GM12878 (cell line): Measurements from ENCODE around the gene DYSF. TPM values are rescaled to one million over a fixed set of nuclear protein-coding genes. Genes with fewer than 3 reads are reported as not detected.

Experiments
- ATAC-seq: fragments of 200-7000 bp; cut with Tn5 transposase; 3 replicates; pipeline ENCODE4 v1.9.1; 2020; ENCODE audit warnings: mild to moderate bottlenecking, moderate library complexity
- BruUV-seq: library from RNA; stranded (reverse); fragments of 400-500 nt; replicated peaks from 2 replicates; lab custom pipeline; 2021; lab: Mats Ljungman, UMichigan
- CTCF ChIA-PET: fragments of 300-600 bp; sonication (Branson Sonifier 250); formaldehyde crosslinking; extraction: SDS; loops from one replicate; lab custom pipeline; 2021; ENCODE audit warnings: inconsistent platforms; lab: Yijun Ruan, JAX
- POLR2A ChIA-PET: fragments of 350-600 bp; formaldehyde crosslinking; extraction: SDS; loops from one replicate; lab custom pipeline; 2021; ENCODE audit warnings: inconsistent platforms; lab: Charles Lee
- RAD21 ChIA-PET: fragments of 300-600 bp; sonication (Branson Sonifier 250); formaldehyde crosslinking; loops from one replicate; lab custom pipeline; 2023; ENCODE audit warnings: antibody characterized with exemption; ENCODE audit not compliant: unreplicated experiment; lab: Charles Lee
- SMC1A ChIA-PET: fragments of 300-600 bp; sonication (Branson Sonifier 250); formaldehyde crosslinking; loops from one replicate; lab custom pipeline; 2023; ENCODE audit not compliant: unreplicated experiment, uncharacterized antibody; lab: Charles Lee
- DNase-seq: peaks from one replicate; pipeline ENCODE4 v3.0.0-alpha.2; 2011; ENCODE audit warnings: low read depth, low spot score
- FAIRE-seq: peaks from 3 replicates; lab custom pipeline; 2011; peaks lifted over from hg19 to GRCh38; lab: Jason Lieb, UNC
- H2AFZ ChIP-seq: 2 replicates; pipeline ENCODE4 v1.6.0; 2011; ENCODE audit warnings: low read depth, low read length, control low read depth; ENCODE audit not compliant: control insufficient read depth
- H3K27ac ChIP-seq: 2 replicates; pipeline ENCODE4 v1.5.1; 2011; ENCODE audit warnings: control low read depth; ENCODE audit not compliant: control insufficient read depth, insufficient read depth
- H3K27me3 ChIP-seq, 2 experiments: replicated peaks in 1 of 2; 2 replicates each; pipeline versions ENCODE4 v1.6.0 to v1.6.1; 2011; ENCODE audit warnings: low read length in 1 of 2; ENCODE audit not compliant: control insufficient read depth in 2 of 2, insufficient read depth in 2 of 2
- H3K36me3 ChIP-seq, 2 experiments: 2 replicates each; pipeline ENCODE4 v1.5.1; 2011; ENCODE audit warnings: low read length in 1 of 2; ENCODE audit not compliant: control insufficient read depth in 2 of 2, insufficient read depth in 2 of 2
- H3K4me1 ChIP-seq: 2 replicates; pipeline ENCODE4 v1.6.1; 2011; ENCODE audit warnings: mild to moderate bottlenecking, low read length, moderate library complexity, mixed read lengths; ENCODE audit not compliant: control insufficient read depth, insufficient read depth
- H3K4me2 ChIP-seq: 2 replicates; pipeline ENCODE4 v1.6.0; 2011; ENCODE audit warnings: control low read depth; ENCODE audit not compliant: control insufficient read depth, insufficient read depth
- H3K4me3 ChIP-seq: fragments of 200-600 bp; sonication (generic); 2 replicates; pipeline ENCODE4 v1.5.1; 2016
- H3K79me2 ChIP-seq: 2 replicates; pipeline ENCODE4 v1.6.0; 2011; ENCODE audit warnings: low read length; ENCODE audit not compliant: control insufficient read depth, insufficient read depth
- H3K9ac ChIP-seq: 2 replicates; pipeline ENCODE4 v1.8.0; 2011; ENCODE audit warnings: low read length, control low read depth, mixed read lengths; ENCODE audit not compliant: control insufficient read depth, insufficient read depth
- H3K9me3 ChIP-seq: replicated peaks from 3 replicates; pipeline ENCODE4 v1.5.1; 2011; ENCODE audit warnings: mild to moderate bottlenecking, low read length; ENCODE audit not compliant: control insufficient read depth, insufficient read depth
- H4K20me1 ChIP-seq: 2 replicates; pipeline ENCODE4 v1.6.0; 2011; ENCODE audit not compliant: control insufficient read depth, insufficient read depth
- E4F1 ChIP-seq: fragments of 450-650 bp; IDR thresholded peaks from 2 replicates; pipeline ENCODE4 v1.6.1; 2018; ENCODE audit warnings: borderline replicate concordance, mild to moderate bottlenecking; ENCODE audit not compliant: partially characterized antibody
- IRF4 ChIP-seq: IDR thresholded peaks from 2 replicates; pipeline ENCODE4 v1.6.1; 2011; ENCODE audit warnings: low read depth, low read length
- KDM1A ChIP-seq: fragments of 200-600 bp; sonication (generic); IDR thresholded peaks from 2 replicates; pipeline ENCODE4 v1.6.1; 2016; ENCODE audit warnings: borderline replicate concordance
- NFIC ChIP-seq: IDR thresholded peaks from 2 replicates; pipeline ENCODE4 v1.6.1; 2012; ENCODE audit warnings: low read depth, mild to moderate bottlenecking, inconsistent platforms, low read length, moderate library complexity
- RELB ChIP-seq: fragments of 450-650 bp; IDR thresholded peaks from 2 replicates; pipeline ENCODE4 v1.6.1; 2017; ENCODE audit warnings: low read depth, mild to moderate bottlenecking, moderate library complexity
- REST ChIP-seq: IDR thresholded peaks from 2 replicates; pipeline ENCODE4 v1.6.1; 2012; ENCODE audit warnings: mild to moderate bottlenecking, low read depth, low read length
- SMAD5 ChIP-seq: IDR thresholded peaks from 2 replicates; pipeline ENCODE4 v1.6.1; 2016; ENCODE audit warnings: antibody characterized with exemption, low read depth
- ZNF622 ChIP-seq: fragments of 450-650 bp; IDR thresholded peaks from 2 replicates; pipeline ENCODE4 v1.6.1; 2017; ENCODE audit warnings: mild to moderate bottlenecking, inconsistent platforms
- ZSCAN29 ChIP-seq: fragments of 450-650 bp; IDR thresholded peaks from 2 replicates; pipeline ENCODE4 v1.6.1; 2017; ENCODE audit warnings: mild to moderate bottlenecking, moderate library complexity
- WGBS: methylation state at CpG from one replicate; pipeline ENCODE4 v1.1.6; 2016; ENCODE audit warnings: low lambda C conversion rate; ENCODE audit not compliant: insufficient replicate concordance, insufficient coverage; ENCODE audit errors: missing lambda C conversion rate; 5-methylcytosine and 5-hydroxymethylcytosine counted together
- in situ Hi-C: fragments of 300-500 bp; cut with MboI; formaldehyde crosslinking; loops from 9 replicates; pipeline ENCODE4 v1.14.3; 2018; ENCODE audit warnings: mixed read lengths
- intact Hi-C: fragments of 100-400 bp; cut with micrococcal nuclease; formaldehyde crosslinking; loops from one replicate; pipeline ENCODE4 v1.14.2; 2022; ENCODE audit not compliant: unreplicated experiment
- polyA plus RNA-seq, 11 experiments: library from polyadenylated mRNA; depleted of rRNA in 4 of 11; unstranded in 6 of 11; stranded (reverse) in 5 of 11; fragments of >200 nt; fragmentation: Nextera tagmentation in 4 of 11; fragmentation: Illumina TruSeq in 1 of 11; extraction: Ambion mirVana in 4 of 11; extraction: Trizol in 1 of 11; gene quantifications; 1 replicate in 1 of 11; 2 replicates in 10 of 11; pipeline versions ENCODE4 v1.2.1 to v1.2.3, GENCODE V29; 2011 to 2016; ENCODE audit warnings: inconsistent platforms in 2 of 11, missing spikeins in 2 of 11, low read depth in 1 of 11
- total RNA-seq, 4 experiments: library from RNA; depleted of rRNA in 3 of 4; stranded (reverse); fragments of >200 nt in 3 of 4; fragmentation: Illumina TruSeq in 1 of 4; extraction: Trizol in 1 of 4; gene quantifications; 2 replicates each; pipeline versions ENCODE4 v1.2.1 to v1.2.3, GENCODE V29; 2013 to 2021

The DYSF gene
- total and polyA plus RNA-seq, 10 of the 15 experiments (the other 5 are each of a cell fraction or from before 2014, with no cell fraction given) = under 0.01 to 0.15 (median 0.03) TPM; not detected in 7

GRCh38 chr2:71631411-71631931, 178.1 kb downstream of the DYSF start (continued):
- no peak for TF ChIP-seq REST
- no peak for TF ChIP-seq SMAD5
- no peak for TF ChIP-seq RELB
- no peak for TF ChIP-seq ZSCAN29
- TF ChIP-seq ZNF622 = no peak

GRCh38 chr2:71633086-71633485, 179.7 kb downstream of the DYSF start:
- intact Hi-C loops = no loop called here
- Histone ChIP-seq H3K4me3 (no peak overlapping the region), H3K36me3 (no peaks in the 10 kb centered on the region), H3K4me2 (no peak overlapping the region), H3K79me2 (no peaks in the 10 kb centered on the region), H3K9ac (no peak overlapping the region), H3K9me3 (no peaks in the 10 kb centered on the region), H2AFZ (no peak overlapping the region), H4K20me1 (no peaks in the 10 kb centered on the region), H3K4me1 (no peaks in the 10 kb centered on the region), H3K27me3 (no peaks in the 10 kb centered on the region; a peak in 3 of 4 replicates), H3K27ac (no peak overlapping the region)
- ChIA-PET SMC1A (no interaction called here), CTCF (no interaction called here), POLR2A (no interaction called here), RAD21 (no interaction called here)
- FAIRE-seq (no peak), ATAC-seq (no peak), DNase-seq (no peak)
- BruUV-seq = no TSS peak
- TF ChIP-seq ZSCAN29 (no peak), E4F1 (no peak), IRF4 (no peak), NFIC (no peak), KDM1A (no peak)
- WGBS = 0% methylated on average over 3 of the region's 3 CpGs
- in situ Hi-C loops = no loop called here
